Right atrium auricular region (tissue), 2 donors: ENCODE results near the gene ACR. TPM values are rescaled to one million over a fixed set of nuclear protein-coding genes. Genes with fewer than 3 reads are reported as not detected.

Source experiments
- DNase-seq: peaks from one replicate; pipeline ENCODE4 v3.0.0-alpha.2; 2019; ENCODE audit warnings: low spot score
- H3K27ac ChIP-seq, 2 donors: fragments of 200-600 bp; sonication (generic); 1 replicate in 1 of 2; 2 replicates in 1 of 2; pipeline ENCODE4 v1.5.1; 2016 to 2019
- H3K27me3 ChIP-seq, 2 donors: fragments of 200-600 bp; sonication (generic); one replicate each; pipeline versions ENCODE4 v1.5.1 to v1.6.0; 2017 to 2019
- H3K36me3 ChIP-seq: fragments of 200-600 bp; sonication (generic); one replicate; pipeline ENCODE4 v1.5.1; 2016
- H3K4me1 ChIP-seq, 2 donors: fragments of 200-600 bp; sonication (generic); one replicate each; pipeline versions ENCODE4 v1.5.1 to v1.6.0; 2017 to 2019
- H3K4me3 ChIP-seq, 2 donors: fragments of 200-600 bp; sonication (generic); 1 replicate in 1 of 2; 2 replicates in 1 of 2; pipeline ENCODE4 v1.5.1; 2017 to 2019; ENCODE audit warnings: mild to moderate bottlenecking in 1 of 2, moderate library complexity in 1 of 2
- H3K9me3 ChIP-seq, 2 donors: fragments of 200-600 bp; sonication (generic); one replicate each; pipeline ENCODE4 v1.5.1; 2019
- CTCF ChIP-seq, 2 donors: fragments of 200-600 bp; sonication (generic); IDR thresholded peaks; one replicate each; pipeline ENCODE4 v1.5.1; 2019; ENCODE audit warnings: antibody characterized with exemption in 2 of 2
- total RNA-seq, 2 donors: library from RNA; depleted of rRNA; stranded (reverse); fragments of >200 nt; gene quantifications; one replicate each; pipeline ENCODE4 v1.1.0, GENCODE V29; 2016

ACR gene
- total RNA-seq, 2 donors from 2014 or later: 0.39 TPM; not detected in 1

- no peak for DNase-seq
- H3K4me1 ChIP-seq: peaks cover 0 to 24% of the 10 kb centered on the region in 2 donors
- no peaks in the 10 kb centered on the region for H3K9me3 ChIP-seq
These were observed 27.8 kb upstream of the ACR start for GRCh38 chr22:50710221-50710620.

GRCh38 chr22:50710886-50711285 is 27.1 kb upstream of the ACR start:
- H3K4me3 ChIP-seq: no peak overlapping the region
- DNase-seq: no peak
- no peaks in the 10 kb centered on the region for H3K36me3 ChIP-seq
- no peak overlapping the region for H3K27ac ChIP-seq
- no peak for TF ChIP-seq CTCF (IDR thresholded peaks at IDR 0.05)
- no peaks in the 10 kb centered on the region for H3K9me3 ChIP-seq
- peaks cover 0 to 24% of the 10 kb centered on the region in 2 donors for H3K4me1 ChIP-seq
- no peaks in the 10 kb centered on the region for H3K27me3 ChIP-seq

More at GRCh38 chr22:50710221-50710620, 27.8 kb upstream of the ACR start:
- no peak overlapping the region for H3K4me3 ChIP-seq
- H3K36me3 ChIP-seq: no peaks in the 10 kb centered on the region
- no peaks in the 10 kb centered on the region for H3K27me3 ChIP-seq
- no peak overlapping the region for H3K27ac ChIP-seq
- TF ChIP-seq CTCF (IDR thresholded peaks at IDR 0.05): no peak

- peaks cover 5% of the 10 kb centered on the region for H3K36me3 ChIP-seq
- no peak for TF ChIP-seq CTCF (IDR thresholded peaks at IDR 0.05)
- no peaks in the 10 kb centered on the region for H3K9me3 ChIP-seq
- H3K27ac ChIP-seq: no peak overlapping the region
- peaks cover 0 to 24% of the 10 kb centered on the region in 2 donors for H3K4me1 ChIP-seq
- H3K4me3 ChIP-seq: no peak overlapping the region
- DNase-seq: no peak
- H3K27me3 ChIP-seq: no peaks in the 10 kb centered on the region
These were observed 26.3 kb upstream of the ACR start for GRCh38 chr22:50711446-50712340.

- H3K36me3 ChIP-seq: peaks cover 5% of the 10 kb centered on the region
- H3K4me3 ChIP-seq: no peak overlapping the region
- no peak overlapping the region for H3K27ac ChIP-seq
These were observed 25.5 kb upstream of the ACR start for GRCh38 chr22:50712341-50713007.

GRCh38 chr22:50713008-50713385 is 25.0 kb upstream of the ACR start:
- H3K27me3 ChIP-seq: no peaks in the 10 kb centered on the region
- H3K27ac ChIP-seq: no peak overlapping the region
- peaks cover 0 to 24% of the 10 kb centered on the region in 2 donors for H3K4me1 ChIP-seq
- TF ChIP-seq CTCF (IDR thresholded peaks at IDR 0.05): no peak
- no peak overlapping the region for H3K4me3 ChIP-seq
- H3K36me3 ChIP-seq: peaks cover 5% of the 10 kb centered on the region
- no peaks in the 10 kb centered on the region for H3K9me3 ChIP-seq
- no peak for DNase-seq

More at GRCh38 chr22:50712341-50713007, 25.5 kb upstream of the ACR start:
- Histone ChIP-seq H3K27me3 (no peaks in the 10 kb centered on the region), H3K4me1 (peaks cover 0 to 24% of the 10 kb centered on the region in 2 donors), H3K9me3 (no peaks in the 10 kb centered on the region)
- TF ChIP-seq CTCF (IDR thresholded peaks at IDR 0.05): no peak
- DNase-seq: no peak
